ENCODE results near the gene HSPA2. TPM values are rescaled to one million over a fixed set of nuclear protein-coding genes. Genes with fewer than 3 reads are reported as not detected.
"Not testable (repeated sequence)": the region's sequence is repeated elsewhere in the genome, so short reads cannot be mapped to it uniquely, and the experiment has no call there.

HSPA2 gene
- total RNA-seq, 1 donor from 2014 or later, result 34.0 TPM

DNA sequence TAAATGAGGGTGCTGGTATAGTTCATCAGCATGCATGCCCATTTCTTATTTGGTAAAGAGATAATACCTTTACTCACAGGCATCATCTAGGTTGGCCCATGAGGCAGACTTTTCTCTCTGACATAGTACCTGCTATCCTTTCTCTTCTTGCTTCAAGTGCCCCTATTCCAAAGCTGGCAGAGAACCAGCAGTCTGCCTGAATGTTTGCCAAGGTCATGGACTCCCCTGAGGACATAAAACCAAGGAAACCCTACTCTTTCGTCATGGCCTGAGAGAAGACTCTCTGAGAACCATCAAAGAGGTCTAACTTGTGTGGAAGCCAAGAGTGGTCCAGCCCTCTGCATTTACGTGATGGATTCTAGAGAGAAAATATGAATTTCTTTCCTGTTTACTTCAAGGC is 21.1 kb downstream of the HSPA2 start:
- TF ChIP-seq, protein P1, sequence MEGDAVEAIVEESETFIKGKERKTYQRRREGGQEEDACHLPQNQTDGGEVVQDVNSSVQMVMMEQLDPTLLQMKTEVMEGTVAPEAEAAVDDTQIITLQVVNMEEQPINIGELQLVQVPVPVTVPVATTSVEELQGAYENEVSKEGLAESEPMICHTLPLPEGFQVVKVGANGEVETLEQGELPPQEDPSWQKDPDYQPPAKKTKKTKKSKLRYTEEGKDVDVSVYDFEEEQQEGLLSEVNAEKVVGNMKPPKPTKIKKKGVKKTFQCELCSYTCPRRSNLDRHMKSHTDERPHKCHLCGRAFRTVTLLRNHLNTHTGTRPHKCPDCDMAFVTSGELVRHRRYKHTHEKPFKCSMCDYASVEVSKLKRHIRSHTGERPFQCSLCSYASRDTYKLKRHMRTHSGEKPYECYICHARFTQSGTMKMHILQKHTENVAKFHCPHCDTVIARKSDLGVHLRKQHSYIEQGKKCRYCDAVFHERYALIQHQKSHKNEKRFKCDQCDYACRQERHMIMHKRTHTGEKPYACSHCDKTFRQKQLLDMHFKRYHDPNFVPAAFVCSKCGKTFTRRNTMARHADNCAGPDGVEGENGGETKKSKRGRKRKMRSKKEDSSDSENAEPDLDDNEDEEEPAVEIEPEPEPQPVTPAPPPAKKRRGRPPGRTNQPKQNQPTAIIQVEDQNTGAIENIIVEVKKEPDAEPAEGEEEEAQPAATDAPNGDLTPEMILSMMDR (IDR thresholded peaks at IDR 0.05; ENCODE audit: borderline replicate concordance), result no peak
- DNase-seq, result no peak
- H3K9me3 ChIP-seq (replicated peaks), result no peaks in the 10 kb centered on the region
- H3K36me3 ChIP-seq, result no peaks in the 10 kb centered on the region
- peaks cover 13% of the 10 kb centered on the region for H3K4me1 ChIP-seq
- H3K27me3 ChIP-seq (ENCODE audit: low read depth), result no peaks in the 10 kb centered on the region
- no peak overlapping the region for H3K27ac ChIP-seq (replicated peaks)
- H3K4me3 ChIP-seq, result no peak overlapping the region
- intact Hi-C loops (cut with micrococcal nuclease), result no loop called here

DNA sequence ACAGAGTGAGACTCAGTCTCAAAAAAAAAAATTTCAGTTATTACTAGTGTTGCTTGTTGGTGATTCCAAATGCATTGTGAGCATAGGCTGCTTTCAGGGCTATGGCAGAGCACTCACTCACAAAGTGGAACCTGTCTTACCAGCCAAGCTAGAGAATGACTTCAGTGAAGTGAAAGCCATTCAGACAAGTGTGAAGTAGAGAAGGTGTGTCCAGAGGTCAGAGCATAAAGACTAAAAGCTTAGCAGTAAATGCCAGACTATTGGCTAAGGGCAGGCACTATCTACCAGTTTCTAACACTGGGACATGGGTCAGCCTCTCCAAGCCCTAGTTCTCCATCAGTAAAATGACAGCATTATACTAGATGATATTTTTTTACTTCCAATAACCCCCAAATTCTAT is 21.9 kb downstream of the HSPA2 start:
- no peak for DNase-seq
- intact Hi-C loops (cut with micrococcal nuclease), result no loop called here
- H3K9me3 ChIP-seq (replicated peaks), result no peaks in the 10 kb centered on the region
- TF ChIP-seq, protein P1 (IDR thresholded peaks at IDR 0.05; ENCODE audit: borderline replicate concordance), result no peak
- no peak overlapping the region for H3K4me3 ChIP-seq
- H3K27ac ChIP-seq (replicated peaks), result no peak overlapping the region
- no peaks in the 10 kb centered on the region for H3K36me3 ChIP-seq
- H3K27me3 ChIP-seq (ENCODE audit: low read depth), result no peaks in the 10 kb centered on the region
- peaks cover 20% of the 10 kb centered on the region for H3K4me1 ChIP-seq

DNA sequence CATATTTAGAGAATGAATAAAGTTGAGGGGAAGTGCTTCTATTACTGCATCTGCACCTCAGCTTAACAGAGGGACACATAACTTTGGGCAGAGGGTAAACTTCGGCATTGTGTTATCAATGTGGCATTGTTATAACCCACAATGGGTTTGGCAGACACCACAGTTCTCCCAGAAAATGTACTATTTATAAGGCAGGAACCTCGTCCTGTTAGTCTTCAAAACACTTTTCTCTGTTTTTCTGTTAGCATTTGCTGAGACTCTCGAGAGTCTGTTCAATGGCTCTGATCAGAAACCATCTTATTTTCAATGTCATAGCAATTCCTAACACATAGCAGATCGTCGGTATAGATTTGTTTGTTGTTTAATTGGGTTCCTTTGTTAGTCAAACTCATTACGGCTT is 23.2 kb downstream of the HSPA2 start:
- intact Hi-C loops (cut with micrococcal nuclease), result no loop called here
- H3K9me3 ChIP-seq (replicated peaks), result no peaks in the 10 kb centered on the region
- no peaks in the 10 kb centered on the region for H3K27me3 ChIP-seq (ENCODE audit: low read depth)
- DNase-seq, result no peak
- H3K27ac ChIP-seq (replicated peaks), result no peak overlapping the region
- H3K4me3 ChIP-seq, result no peak overlapping the region
- TF ChIP-seq, protein P1 (IDR thresholded peaks at IDR 0.05; ENCODE audit: borderline replicate concordance), result no peak
- no peaks in the 10 kb centered on the region for H3K36me3 ChIP-seq
- peaks cover 27% of the 10 kb centered on the region for H3K4me1 ChIP-seq

DNA sequence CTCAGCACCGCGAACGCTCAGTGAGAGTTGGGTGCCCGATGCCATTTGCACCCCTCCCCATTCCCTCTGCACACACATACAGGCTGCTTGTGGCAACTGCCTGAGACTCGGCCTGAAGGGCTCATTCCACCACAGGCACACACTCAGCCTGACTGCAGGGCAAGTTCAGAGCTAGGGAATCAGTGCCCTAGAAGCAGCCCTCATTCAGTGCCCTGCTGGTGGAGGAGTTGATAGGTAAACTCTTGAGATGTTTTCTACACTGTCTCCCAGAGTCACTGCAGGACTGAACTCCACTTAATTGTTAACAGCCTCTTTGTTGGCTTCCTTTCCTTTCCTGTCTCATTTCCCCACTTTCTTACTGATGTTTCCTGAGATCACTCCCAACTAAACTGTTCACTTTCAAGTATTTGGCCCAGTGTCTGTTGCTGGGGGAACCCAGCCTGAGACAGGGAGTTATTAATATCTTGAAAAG is 26.1 kb downstream of the HSPA2 start:
- H3K27ac ChIP-seq (replicated peaks), result peak overlapping the region; percentile 44
- H3K4me1 ChIP-seq, result peaks cover 32% of the 10 kb centered on the region
- no peak for DNase-seq
- H3K27me3 ChIP-seq (ENCODE audit: low read depth), result no peaks in the 10 kb centered on the region
- no peak overlapping the region for H3K4me3 ChIP-seq
- H3K9me3 ChIP-seq (replicated peaks), result no peaks in the 10 kb centered on the region
- intact Hi-C loops (cut with micrococcal nuclease), result no loop called here
- TF ChIP-seq, protein P1 (IDR thresholded peaks at IDR 0.05; ENCODE audit: borderline replicate concordance), result no peak
- no peaks in the 10 kb centered on the region for H3K36me3 ChIP-seq

DNA sequence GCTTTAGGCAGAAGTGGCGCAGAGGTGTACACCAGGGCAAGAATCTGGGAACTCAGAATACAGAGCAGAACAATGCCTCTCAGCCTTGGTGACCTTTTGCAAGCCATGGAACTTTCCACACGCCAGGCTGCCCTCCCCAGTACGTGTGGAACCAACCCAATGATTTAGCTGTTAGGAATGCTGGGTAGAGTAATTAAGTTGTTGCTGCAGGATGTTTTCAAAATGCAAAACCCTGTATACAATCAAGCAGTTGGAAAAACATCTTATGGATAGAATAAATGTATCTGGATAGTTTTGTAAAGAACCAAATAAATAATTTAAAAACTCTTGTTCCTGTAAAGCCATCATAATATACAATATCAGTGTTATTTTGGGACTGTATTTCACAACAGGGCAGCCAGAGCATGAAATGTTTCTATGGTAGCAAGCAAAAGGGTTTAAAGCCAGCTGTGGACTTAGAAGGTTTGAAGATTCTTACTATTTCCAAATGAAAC is 28.6 kb downstream of the HSPA2 start:
- peak; percentile 58 for DNase-seq
- H3K4me1 ChIP-seq, result peaks cover 38% of the 10 kb centered on the region

DNA sequence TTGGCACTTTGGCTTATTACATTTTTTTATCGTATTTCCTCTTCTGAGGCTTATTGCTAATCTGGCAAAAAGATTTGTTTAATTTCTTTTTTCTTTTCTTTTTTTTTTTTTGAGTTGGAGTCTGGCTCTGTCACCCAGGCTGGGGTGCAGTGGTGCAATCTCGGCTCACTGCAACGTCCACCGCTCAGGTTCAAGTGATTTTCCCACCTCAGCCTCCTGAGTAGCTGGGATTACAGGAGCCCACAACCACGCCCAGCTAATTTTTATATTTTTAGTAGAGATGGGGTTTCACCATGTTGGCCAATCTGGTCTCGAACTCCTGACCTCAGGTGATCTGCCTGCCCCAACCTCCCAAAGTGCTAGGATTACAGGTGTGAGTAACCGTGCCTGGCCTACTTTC is 29.1 kb downstream of the HSPA2 start:
- H3K27me3 ChIP-seq (ENCODE audit: low read depth); intact Hi-C loops (cut with micrococcal nuclease); H3K36me3 ChIP-seq; H3K9me3 ChIP-seq (replicated peaks); DNase-seq; H3K4me3 ChIP-seq: not testable (repeated sequence)
- Histone ChIP-seq H3K27ac (replicated peaks) (peak overlapping the region; percentile 62), H3K4me1 (peaks cover 38% of the 10 kb centered on the region)

More for the DNA sequence above, 28.6 kb downstream of the HSPA2 start:
- intact Hi-C loops (cut with micrococcal nuclease), result no loop called here
- no peaks in the 10 kb centered on the region for H3K27me3 ChIP-seq (ENCODE audit: low read depth)
- TF ChIP-seq, protein P1 (IDR thresholded peaks at IDR 0.05; ENCODE audit: borderline replicate concordance), result no peak
- no peak overlapping the region for H3K4me3 ChIP-seq
- peak overlapping the region; percentile 62 for H3K27ac ChIP-seq (replicated peaks)
- H3K36me3 ChIP-seq, result no peaks in the 10 kb centered on the region
- H3K9me3 ChIP-seq (replicated peaks), result no peaks in the 10 kb centered on the region

Data from left ventricle myocardium inferior (tissue), 1 donor.